ENCODE data around the gene UVRAG.

Gene UVRAG

DNA sequence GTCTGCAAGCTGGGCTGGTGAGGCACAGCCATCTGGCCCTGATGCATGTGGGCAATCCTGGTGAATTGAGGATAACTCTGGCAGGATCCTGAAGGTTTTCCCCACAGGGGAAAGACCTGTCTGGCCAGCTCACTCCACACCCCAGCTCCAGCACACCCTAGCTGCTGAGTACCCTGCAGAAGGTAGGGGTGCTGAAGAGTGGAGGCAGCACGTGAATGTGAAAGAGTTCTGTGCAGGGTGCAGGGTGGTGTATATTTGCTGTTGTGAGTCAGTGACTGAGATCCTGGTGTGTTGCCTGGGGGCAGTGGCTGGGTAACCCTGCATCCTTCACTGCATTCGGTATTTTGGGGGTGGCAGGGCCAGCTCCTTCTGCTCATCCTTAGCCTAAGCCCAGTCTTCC, 24.0 kb upstream of the UVRAG start:
- Histone ChIP-seq H2AFZ (ENCODE audit: low read depth, low read length, severe bottlenecking) (no peak overlapping the region), H3K27ac (ENCODE audit: low read depth, low read length) (no peak overlapping the region), H3K79me2 (ENCODE audit: insufficient read depth, low read length) (no peaks in the 10 kb centered on the region), H3K9ac (ENCODE audit: low read length) (no peak overlapping the region), H3K9me3 (ENCODE audit: insufficient read depth, low read length) (no peaks in the 10 kb centered on the region), H4K20me1 (ENCODE audit: low read depth, low read length) (no peaks in the 10 kb centered on the region), H3K4me2 (ENCODE audit: low read depth, low read length, poor library complexity, severe bottlenecking) (no peak overlapping the region), H3F3A (ENCODE audit: insufficient read depth) (no peaks in the 10 kb centered on the region), H3K4me3 (ENCODE audit: insufficient read depth, low read length, poor library complexity, severe bottlenecking) (no peak overlapping the region), H3K9me2 (replicated peaks; ENCODE audit: insufficient read depth, low read length) (no peaks in the 10 kb centered on the region), H3K27me3 (ENCODE audit: low read length) (no peaks in the 10 kb centered on the region), H3K36me3 (ENCODE audit: low read length) (no peaks in the 10 kb centered on the region)
- TF ChIP-seq EZH2phosphoT487 (conservative IDR thresholded peaks at IDR 0.05; ENCODE audit: low read length) (no peak), CTCF (IDR thresholded peaks at IDR 0.05; ENCODE audit: insufficient read depth, low read length, poor library complexity, severe bottlenecking) (no peak)

DNA sequence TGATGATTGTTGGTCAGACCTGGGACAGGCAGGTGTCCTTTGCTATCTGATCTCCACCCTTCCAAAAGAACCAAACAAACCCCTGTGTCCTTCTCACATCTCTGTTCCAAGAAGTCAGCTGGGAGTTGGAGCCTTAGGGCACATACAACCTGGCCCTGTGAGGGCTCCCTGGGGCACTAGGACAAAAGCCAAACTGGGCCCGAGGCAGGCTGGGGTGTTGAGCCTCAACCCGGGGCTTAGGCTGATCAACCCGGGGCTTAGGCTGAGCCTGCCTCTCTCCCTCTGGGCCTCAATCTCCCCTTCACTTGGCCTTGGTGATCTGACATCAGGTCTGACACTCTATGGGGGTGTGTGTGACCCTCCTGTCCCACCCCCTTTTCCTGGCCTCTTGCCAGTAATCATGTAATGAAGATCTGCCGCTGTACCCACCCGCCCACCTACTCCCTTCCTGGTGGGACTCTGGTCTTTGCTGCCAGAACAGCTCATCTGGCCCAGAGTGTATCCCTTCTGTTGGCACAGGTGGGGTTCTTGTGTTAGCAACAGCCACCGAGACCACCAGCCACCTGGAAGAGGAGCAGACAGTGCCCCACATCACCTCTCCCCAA, 22.8 kb upstream of the UVRAG start:
- Histone ChIP-seq H3K27ac (ENCODE audit: low read depth, low read length) (no peak overlapping the region), H3K9ac (ENCODE audit: low read length) (no peak overlapping the region), H3K27me3 (ENCODE audit: low read length) (no peaks in the 10 kb centered on the region), H4K20me1 (ENCODE audit: low read depth, low read length) (no peaks in the 10 kb centered on the region), H3K9me2 (replicated peaks; ENCODE audit: insufficient read depth, low read length) (no peaks in the 10 kb centered on the region), H3F3A (ENCODE audit: insufficient read depth) (no peaks in the 10 kb centered on the region), H3K36me3 (ENCODE audit: low read length) (no peaks in the 10 kb centered on the region), H3K4me2 (ENCODE audit: low read depth, low read length, poor library complexity, severe bottlenecking) (no peak overlapping the region), H2AFZ (ENCODE audit: low read depth, low read length, severe bottlenecking) (no peak overlapping the region), H3K9me3 (ENCODE audit: insufficient read depth, low read length) (no peaks in the 10 kb centered on the region), H3K4me3 (ENCODE audit: insufficient read depth, low read length, poor library complexity, severe bottlenecking) (no peak overlapping the region), H3K79me2 (ENCODE audit: insufficient read depth, low read length) (no peaks in the 10 kb centered on the region)
- TF ChIP-seq EZH2phosphoT487 (conservative IDR thresholded peaks at IDR 0.05; ENCODE audit: low read length) (no peak), CTCF (IDR thresholded peaks at IDR 0.05; ENCODE audit: insufficient read depth, low read length, poor library complexity, severe bottlenecking) (no peak)

GRCh38 chr11:75792997-75793800, 21.8 kb upstream of the UVRAG start:
- Histone ChIP-seq H3K36me3 (ENCODE audit: low read length) (no peaks in the 10 kb centered on the region), H3K9me2 (replicated peaks; ENCODE audit: insufficient read depth, low read length) (no peaks in the 10 kb centered on the region), H3K27me3 (ENCODE audit: low read length) (no peaks in the 10 kb centered on the region), H4K20me1 (ENCODE audit: low read depth, low read length) (no peaks in the 10 kb centered on the region), H3K79me2 (ENCODE audit: insufficient read depth, low read length) (no peaks in the 10 kb centered on the region), H2AFZ (ENCODE audit: low read depth, low read length, severe bottlenecking) (no peak overlapping the region), H3F3A (ENCODE audit: insufficient read depth) (no peaks in the 10 kb centered on the region), H3K27ac (ENCODE audit: low read depth, low read length) (no peak overlapping the region), H3K4me2 (ENCODE audit: low read depth, low read length, poor library complexity, severe bottlenecking) (no peak overlapping the region), H3K9ac (ENCODE audit: low read length) (no peak overlapping the region), H3K9me3 (ENCODE audit: insufficient read depth, low read length) (no peaks in the 10 kb centered on the region), H3K4me3 (ENCODE audit: insufficient read depth, low read length, poor library complexity, severe bottlenecking) (no peak overlapping the region)
- TF ChIP-seq EZH2phosphoT487 (conservative IDR thresholded peaks at IDR 0.05; ENCODE audit: low read length) (no peak), CTCF (IDR thresholded peaks at IDR 0.05; ENCODE audit: insufficient read depth, low read length, poor library complexity, severe bottlenecking) (no peak)
